ENCODE data around the gene HDAC5.

Gene HDAC5

DNA sequence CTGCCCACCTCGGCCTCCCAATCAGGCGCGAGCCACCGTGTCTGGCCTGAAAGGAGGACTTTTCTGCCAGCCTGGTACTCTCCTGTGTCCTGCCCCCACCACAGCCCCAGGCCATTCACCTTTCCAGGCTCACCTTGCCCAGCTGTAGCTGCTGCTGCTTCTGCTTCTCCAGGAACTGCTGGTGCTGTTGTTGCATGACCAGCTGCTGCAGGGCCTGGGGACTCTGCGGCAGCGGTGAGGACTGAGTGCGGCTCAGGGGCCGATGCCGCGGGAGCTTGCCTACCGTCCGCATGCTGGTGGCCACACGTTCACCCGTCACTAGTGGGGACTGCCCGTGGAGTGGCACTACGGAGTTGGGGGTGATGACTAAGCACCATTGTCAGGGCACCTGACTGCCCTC, 35.2 kb downstream of the HDAC5 start:
- DNase-seq (ENCODE audit: low spot score) = no peak
- TF ChIP-seq, protein P1, sequence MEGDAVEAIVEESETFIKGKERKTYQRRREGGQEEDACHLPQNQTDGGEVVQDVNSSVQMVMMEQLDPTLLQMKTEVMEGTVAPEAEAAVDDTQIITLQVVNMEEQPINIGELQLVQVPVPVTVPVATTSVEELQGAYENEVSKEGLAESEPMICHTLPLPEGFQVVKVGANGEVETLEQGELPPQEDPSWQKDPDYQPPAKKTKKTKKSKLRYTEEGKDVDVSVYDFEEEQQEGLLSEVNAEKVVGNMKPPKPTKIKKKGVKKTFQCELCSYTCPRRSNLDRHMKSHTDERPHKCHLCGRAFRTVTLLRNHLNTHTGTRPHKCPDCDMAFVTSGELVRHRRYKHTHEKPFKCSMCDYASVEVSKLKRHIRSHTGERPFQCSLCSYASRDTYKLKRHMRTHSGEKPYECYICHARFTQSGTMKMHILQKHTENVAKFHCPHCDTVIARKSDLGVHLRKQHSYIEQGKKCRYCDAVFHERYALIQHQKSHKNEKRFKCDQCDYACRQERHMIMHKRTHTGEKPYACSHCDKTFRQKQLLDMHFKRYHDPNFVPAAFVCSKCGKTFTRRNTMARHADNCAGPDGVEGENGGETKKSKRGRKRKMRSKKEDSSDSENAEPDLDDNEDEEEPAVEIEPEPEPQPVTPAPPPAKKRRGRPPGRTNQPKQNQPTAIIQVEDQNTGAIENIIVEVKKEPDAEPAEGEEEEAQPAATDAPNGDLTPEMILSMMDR (IDR thresholded peaks at IDR 0.05; ENCODE audit: extremely low read depth, missing control alignments) = no peak

DNA sequence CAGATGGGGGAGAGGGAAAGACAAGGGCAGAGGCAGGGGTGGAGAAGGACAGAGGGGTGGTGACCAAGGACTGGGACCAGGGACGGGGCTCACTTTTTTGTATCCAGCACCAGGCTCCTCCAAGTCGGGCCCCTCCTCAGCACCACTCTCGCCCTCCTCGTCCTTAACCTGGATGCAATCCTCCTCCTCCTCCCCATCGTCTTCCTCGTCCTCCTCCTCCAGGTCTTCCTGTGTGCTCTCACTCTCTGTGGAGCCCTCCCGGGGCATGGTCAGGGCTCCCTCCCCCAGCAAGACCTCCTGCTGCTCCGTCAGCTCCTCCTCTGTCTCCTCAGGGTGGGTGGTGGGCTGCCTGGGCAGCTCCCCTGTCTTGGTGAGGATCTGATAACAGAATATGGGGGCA, 36.1 kb downstream of the HDAC5 start:
- DNase-seq (ENCODE audit: low spot score) = no peak
- TF ChIP-seq, protein P1 (IDR thresholded peaks at IDR 0.05; ENCODE audit: extremely low read depth, missing control alignments) = no peak

DNA sequence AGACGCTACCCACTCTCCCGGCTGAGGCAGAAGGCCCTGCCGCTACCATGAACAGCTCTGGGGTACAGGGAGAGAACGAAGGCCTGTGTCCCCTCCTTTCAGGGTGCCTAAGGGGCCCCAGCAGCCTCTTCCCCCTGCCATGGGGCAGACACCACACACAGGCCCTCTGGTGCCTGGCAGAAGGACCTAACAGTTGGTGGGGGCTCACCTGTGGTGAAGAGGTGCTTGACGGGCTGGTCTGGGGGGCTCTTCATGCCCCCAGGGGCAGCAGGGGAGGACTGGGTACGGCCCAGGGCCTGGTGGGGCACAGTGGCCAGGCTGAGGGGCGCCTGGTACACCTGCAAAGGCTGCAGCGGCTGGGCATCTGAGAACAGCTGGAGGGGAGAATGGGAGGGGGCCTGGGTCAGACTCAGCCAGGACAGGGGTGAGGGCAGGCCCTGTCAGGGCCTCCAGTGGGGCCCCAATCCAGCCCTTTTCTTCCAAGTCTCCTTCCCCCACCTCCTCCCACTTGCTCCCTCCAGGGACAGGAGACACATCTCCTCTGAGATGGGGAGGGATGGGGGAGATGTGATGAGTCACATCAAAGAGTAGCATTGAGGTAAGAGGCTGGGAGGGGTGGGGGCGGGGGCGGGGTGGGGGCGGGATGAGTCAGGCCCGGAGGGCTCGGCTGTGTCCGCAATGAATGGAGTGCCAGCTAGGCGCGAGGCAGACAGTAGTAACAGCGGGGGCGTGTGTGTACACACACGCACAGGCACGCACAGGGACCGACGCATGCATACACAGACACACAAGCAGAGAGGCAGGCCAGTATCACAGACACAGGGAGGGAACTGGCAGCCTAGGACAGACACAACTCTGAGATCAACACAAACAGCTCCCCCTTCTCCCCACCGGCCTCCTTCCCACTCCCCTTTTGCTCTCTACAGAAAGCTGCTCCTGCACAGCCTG, 36.8 kb downstream of the HDAC5 start:
- DNase-seq (ENCODE audit: low spot score) = no peak
- TF ChIP-seq, protein P1 (IDR thresholded peaks at IDR 0.05; ENCODE audit: extremely low read depth, missing control alignments) = no peak

DNA sequence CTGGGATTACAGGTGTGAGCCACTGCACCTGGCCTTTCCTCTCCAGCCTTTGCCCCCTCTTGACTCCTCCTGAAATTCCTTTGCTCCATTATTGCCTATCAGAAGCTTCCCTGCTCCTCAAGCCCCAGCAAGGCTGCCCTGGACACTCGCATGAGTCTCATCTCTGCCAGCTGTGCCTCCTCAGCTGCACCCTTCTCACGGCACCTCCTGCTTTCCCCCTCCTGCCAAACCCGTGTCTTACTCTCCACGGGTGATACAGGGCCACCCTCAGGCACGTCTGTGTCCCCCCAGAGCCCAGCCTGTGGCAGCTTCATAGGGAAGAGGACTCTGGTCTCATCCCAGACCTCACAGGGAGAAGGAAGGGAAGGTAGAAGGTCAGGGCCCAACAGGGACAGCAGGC, 37.5 kb downstream of the HDAC5 start:
- DNase-seq (ENCODE audit: low spot score) = no peak
- TF ChIP-seq, protein P1 (IDR thresholded peaks at IDR 0.05; ENCODE audit: extremely low read depth, missing control alignments) = no peak

DNA sequence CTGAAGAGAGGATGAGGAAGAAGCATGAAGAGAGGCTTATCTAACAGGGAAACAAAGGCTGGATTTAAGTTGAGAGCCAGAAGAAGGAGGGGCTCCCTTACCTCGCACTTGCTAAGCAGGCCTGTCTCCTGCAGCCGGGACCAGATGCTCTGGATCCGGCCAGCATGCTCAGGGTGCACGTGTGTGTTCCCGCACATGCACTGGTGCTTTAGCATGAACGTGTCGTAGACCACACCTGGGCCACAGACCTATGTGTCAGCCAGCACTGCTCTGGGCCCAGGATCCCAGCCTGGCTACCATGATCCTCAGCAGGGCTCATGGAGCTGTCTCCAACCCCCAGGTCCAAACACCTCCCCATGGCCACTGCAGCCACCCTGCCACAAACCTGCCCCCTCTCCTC, 38.5 kb downstream of the HDAC5 start:
- no peak for DNase-seq (ENCODE audit: low spot score)
- TF ChIP-seq, protein P1 (IDR thresholded peaks at IDR 0.05; ENCODE audit: extremely low read depth, missing control alignments) = no peak

DNA sequence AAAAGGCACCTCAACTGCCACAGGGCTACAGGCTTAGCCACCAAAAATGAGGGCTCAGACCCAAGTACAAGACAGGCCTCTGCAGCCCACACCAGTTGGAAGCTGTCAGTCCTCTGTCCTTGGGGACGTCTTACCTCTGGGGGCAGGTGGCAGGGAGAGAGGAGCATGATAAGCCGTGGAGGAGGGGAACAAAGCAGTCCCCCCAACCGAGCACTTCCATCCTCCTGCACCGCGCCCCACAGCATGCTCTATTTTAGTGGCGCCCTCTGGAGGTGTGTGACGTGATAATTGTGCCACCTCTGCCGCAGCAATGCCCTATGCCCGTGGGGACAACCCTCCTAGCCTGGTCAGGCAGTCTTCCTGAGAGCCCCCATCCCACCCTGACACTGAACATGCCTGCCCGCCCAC, 39.3 kb downstream of the HDAC5 start:
- TF ChIP-seq, protein P1 (IDR thresholded peaks at IDR 0.05; ENCODE audit: extremely low read depth, missing control alignments) = no peak

DNA sequence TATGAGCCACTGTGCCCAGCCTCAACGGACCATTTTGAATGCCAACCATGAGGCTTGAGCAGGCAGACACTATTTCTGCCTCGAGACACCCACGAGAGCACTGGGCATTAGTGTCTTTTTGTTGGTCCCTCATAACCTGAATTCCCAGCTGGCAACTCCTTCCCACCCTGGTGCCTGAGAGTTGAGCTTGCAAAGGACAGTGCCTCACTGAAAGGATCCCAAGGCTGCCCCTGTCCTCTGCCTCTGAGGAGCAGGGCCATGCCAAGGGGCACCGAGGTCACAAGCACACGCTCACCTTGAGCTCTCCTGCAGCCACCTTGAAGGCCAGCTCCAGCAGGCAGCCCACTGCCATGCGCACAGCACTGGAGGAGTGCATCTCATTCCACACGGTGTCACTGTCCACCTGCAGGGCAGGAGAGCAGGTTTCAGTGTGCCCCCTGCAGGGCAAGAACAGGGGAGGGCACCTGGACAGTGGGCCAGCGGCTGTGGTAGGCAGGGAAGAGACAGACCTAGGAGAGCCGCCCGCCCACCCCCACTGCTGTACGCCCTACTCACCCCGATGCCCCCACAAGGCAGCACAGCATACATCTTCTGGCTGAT, 40.1 kb downstream of the HDAC5 start:
- DNase-seq (ENCODE audit: low spot score) = no peak
- TF ChIP-seq, protein P1 (IDR thresholded peaks at IDR 0.05; ENCODE audit: extremely low read depth, missing control alignments) = peak; percentile 23

More for the DNA sequence above, 39.3 kb downstream of the HDAC5 start:
- peak; percentile 45 for DNase-seq (ENCODE audit: low spot score)
